ENCODE data around the gene FNDC1. TPM values are rescaled to one million over a fixed set of nuclear protein-coding genes. Genes with fewer than 3 reads are reported as not detected.

Gene FNDC1
- total and polyA plus RNA-seq, 2 donors (not counting 1 experiment from before 2014, with no cell fraction given) = under 0.01 to 0.03 TPM

DNA sequence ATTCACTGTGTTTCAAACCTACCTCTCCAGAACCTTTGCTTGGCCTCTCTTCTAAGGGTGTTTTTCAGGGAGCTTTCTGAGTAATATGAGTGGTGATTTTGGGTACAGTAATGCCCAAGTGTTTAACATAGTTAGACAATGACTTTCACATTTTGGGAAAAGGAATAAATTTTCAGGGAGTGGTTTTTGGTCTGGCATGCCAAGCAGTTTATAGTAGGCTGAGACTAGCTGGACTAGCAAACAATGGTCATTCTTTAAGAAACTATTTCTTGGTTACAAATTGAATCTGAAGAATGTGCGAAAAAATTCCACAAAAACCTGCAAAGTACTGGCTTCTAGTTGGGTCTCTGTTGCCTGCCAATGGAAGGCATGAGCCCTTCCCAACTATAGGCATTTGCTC lies 15.4 kb downstream of the FNDC1 start:
- Histone ChIP-seq H3K27ac (ENCODE audit: insufficient read depth, low read length) (no peak overlapping the region), H3K4me2 (ENCODE audit: extremely low read depth, insufficient read depth, low read length) (no peak overlapping the region), H3K79me2 (ENCODE audit: control insufficient read depth, insufficient read depth, low read length) (no peaks in the 10 kb centered on the region), H3K9ac (ENCODE audit: insufficient read depth, low read length) (no peak overlapping the region), H3K27me3 (ENCODE audit: control insufficient read depth, insufficient read depth, low read length) (no peaks in the 10 kb centered on the region), H4K20me1 (ENCODE audit: control insufficient read depth, extremely low read depth, insufficient read depth, low read length) (no peaks in the 10 kb centered on the region), H3K4me1 (ENCODE audit: control insufficient read depth, extremely low read depth, insufficient read depth, low read length) (no peaks in the 10 kb centered on the region), H3K9me3 (ENCODE audit: control insufficient read depth, insufficient read depth, low read depth, low read length) (no peaks in the 10 kb centered on the region), H3K36me3 (ENCODE audit: control insufficient read depth, insufficient read depth, low read length) (no peaks in the 10 kb centered on the region), H3K4me3 (replicated peaks in 1 of 4; ENCODE audit: control extremely low read depth in 1 of 4, insufficient read depth in 1 of 4, low read depth in 3 of 4, low read length in 4 of 4) (no peak overlapping the region), H2AFZ (ENCODE audit: low read length) (no peak overlapping the region)
- no peak for TF ChIP-seq EZH2 (IDR thresholded peaks at IDR 0.05; ENCODE audit: low read length, missing control alignments)
- TF ChIP-seq, protein P1, sequence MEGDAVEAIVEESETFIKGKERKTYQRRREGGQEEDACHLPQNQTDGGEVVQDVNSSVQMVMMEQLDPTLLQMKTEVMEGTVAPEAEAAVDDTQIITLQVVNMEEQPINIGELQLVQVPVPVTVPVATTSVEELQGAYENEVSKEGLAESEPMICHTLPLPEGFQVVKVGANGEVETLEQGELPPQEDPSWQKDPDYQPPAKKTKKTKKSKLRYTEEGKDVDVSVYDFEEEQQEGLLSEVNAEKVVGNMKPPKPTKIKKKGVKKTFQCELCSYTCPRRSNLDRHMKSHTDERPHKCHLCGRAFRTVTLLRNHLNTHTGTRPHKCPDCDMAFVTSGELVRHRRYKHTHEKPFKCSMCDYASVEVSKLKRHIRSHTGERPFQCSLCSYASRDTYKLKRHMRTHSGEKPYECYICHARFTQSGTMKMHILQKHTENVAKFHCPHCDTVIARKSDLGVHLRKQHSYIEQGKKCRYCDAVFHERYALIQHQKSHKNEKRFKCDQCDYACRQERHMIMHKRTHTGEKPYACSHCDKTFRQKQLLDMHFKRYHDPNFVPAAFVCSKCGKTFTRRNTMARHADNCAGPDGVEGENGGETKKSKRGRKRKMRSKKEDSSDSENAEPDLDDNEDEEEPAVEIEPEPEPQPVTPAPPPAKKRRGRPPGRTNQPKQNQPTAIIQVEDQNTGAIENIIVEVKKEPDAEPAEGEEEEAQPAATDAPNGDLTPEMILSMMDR (conservative IDR thresholded peaks at IDR 0.05 in 1 of 2, IDR thresholded peaks at IDR 0.05 in 1 of 2; ENCODE audit: low read depth in 1 of 2, low read length in 2 of 2) = no peak
- peak in 1 of 2 donors; percentile 94 for DNase-seq (ENCODE audit: low read depth in 2 of 2)

DNA sequence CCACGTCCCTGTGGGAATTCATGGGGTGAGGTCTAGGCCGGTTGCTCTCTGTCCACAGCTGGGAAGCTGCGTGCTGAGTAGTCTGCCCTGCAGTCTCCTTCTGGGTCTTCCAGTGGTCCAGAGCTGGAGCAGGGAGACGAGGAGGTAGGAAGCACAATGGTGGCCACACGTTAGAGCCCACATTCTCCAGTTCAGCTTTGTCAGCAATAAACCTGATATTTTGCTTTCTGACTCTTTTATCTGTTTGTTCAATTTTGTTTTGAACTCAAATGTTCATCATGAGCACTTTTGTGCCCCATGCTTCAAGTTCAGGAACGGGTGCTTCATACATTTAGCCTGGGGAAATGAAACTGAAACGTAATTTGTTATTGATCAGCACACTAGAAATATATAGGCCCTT lies 21.3 kb downstream of the FNDC1 start:
- H3K4me1 ChIP-seq (ENCODE audit: control insufficient read depth, extremely low read depth, insufficient read depth, low read length) = no peaks in the 10 kb centered on the region

DNA sequence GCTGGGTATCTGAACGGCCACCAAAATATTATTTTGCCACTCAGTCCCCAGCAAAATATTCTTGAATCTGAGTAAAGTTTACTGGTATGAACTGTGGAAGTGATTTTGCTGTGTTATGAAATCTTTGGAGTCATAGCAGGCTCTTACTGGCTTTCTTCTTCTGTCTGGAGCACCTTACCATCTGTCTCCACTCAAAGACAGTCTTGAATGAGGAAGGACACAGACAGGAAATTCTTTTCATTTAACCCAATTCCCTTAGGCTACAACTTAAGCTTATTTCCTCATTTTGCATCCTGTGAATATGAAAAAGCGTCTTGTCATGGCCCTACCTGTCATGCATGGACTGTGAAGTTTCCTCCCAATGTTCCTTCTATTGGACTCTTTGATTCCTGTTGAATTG lies 24.7 kb downstream of the FNDC1 start:
- Histone ChIP-seq H3K79me2 (ENCODE audit: control insufficient read depth, insufficient read depth, low read length) (no peaks in the 10 kb centered on the region), H3K9me3 (ENCODE audit: control insufficient read depth, insufficient read depth, low read depth, low read length) (no peaks in the 10 kb centered on the region), H3K27ac (ENCODE audit: insufficient read depth, low read length) (no peak overlapping the region), H3K4me3 (replicated peaks in 1 of 4; ENCODE audit: control extremely low read depth in 1 of 4, insufficient read depth in 1 of 4, low read depth in 3 of 4, low read length in 4 of 4) (no peak overlapping the region), H3K36me3 (ENCODE audit: control insufficient read depth, insufficient read depth, low read length) (no peaks in the 10 kb centered on the region), H3K9ac (ENCODE audit: insufficient read depth, low read length) (no peak overlapping the region), H3K27me3 (ENCODE audit: control insufficient read depth, insufficient read depth, low read length) (no peaks in the 10 kb centered on the region), H4K20me1 (ENCODE audit: control insufficient read depth, extremely low read depth, insufficient read depth, low read length) (no peaks in the 10 kb centered on the region), H3K4me2 (ENCODE audit: extremely low read depth, insufficient read depth, low read length) (no peak overlapping the region), H3K4me1 (ENCODE audit: control insufficient read depth, extremely low read depth, insufficient read depth, low read length) (no peaks in the 10 kb centered on the region), H2AFZ (ENCODE audit: low read length) (no peak overlapping the region)
- no peak for DNase-seq (ENCODE audit: low read depth in 2 of 2)
- TF ChIP-seq, protein P1 (conservative IDR thresholded peaks at IDR 0.05 in 1 of 2, IDR thresholded peaks at IDR 0.05 in 1 of 2; ENCODE audit: low read depth in 1 of 2, low read length in 2 of 2) = no peak
- TF ChIP-seq EZH2 (IDR thresholded peaks at IDR 0.05; ENCODE audit: low read length, missing control alignments) = no peak

More for the DNA sequence above, 21.3 kb downstream of the FNDC1 start:
- Histone ChIP-seq H3K79me2 (ENCODE audit: control insufficient read depth, insufficient read depth, low read length) (no peaks in the 10 kb centered on the region), H3K4me3 (replicated peaks in 1 of 4; ENCODE audit: control extremely low read depth in 1 of 4, insufficient read depth in 1 of 4, low read depth in 3 of 4, low read length in 4 of 4) (no peak overlapping the region), H4K20me1 (ENCODE audit: control insufficient read depth, extremely low read depth, insufficient read depth, low read length) (no peaks in the 10 kb centered on the region), H3K27ac (ENCODE audit: insufficient read depth, low read length) (no peak overlapping the region), H3K9ac (ENCODE audit: insufficient read depth, low read length) (no peak overlapping the region), H3K27me3 (ENCODE audit: control insufficient read depth, insufficient read depth, low read length) (no peaks in the 10 kb centered on the region), H3K9me3 (ENCODE audit: control insufficient read depth, insufficient read depth, low read depth, low read length) (no peaks in the 10 kb centered on the region), H3K4me2 (ENCODE audit: extremely low read depth, insufficient read depth, low read length) (no peak overlapping the region), H3K36me3 (ENCODE audit: control insufficient read depth, insufficient read depth, low read length) (no peaks in the 10 kb centered on the region), H2AFZ (ENCODE audit: low read length) (no peak overlapping the region)
- no peak for TF ChIP-seq EZH2 (IDR thresholded peaks at IDR 0.05; ENCODE audit: low read length, missing control alignments)
- TF ChIP-seq, protein P1 (conservative IDR thresholded peaks at IDR 0.05 in 1 of 2, IDR thresholded peaks at IDR 0.05 in 1 of 2; ENCODE audit: low read depth in 1 of 2, low read length in 2 of 2) = no peak
- DNase-seq (ENCODE audit: low read depth in 2 of 2) = no peak
